K562 (cell line): Measurements from ENCODE around the gene NEU1. TPM values are rescaled to one million over a fixed set of nuclear protein-coding genes. Genes with fewer than 3 reads are reported as not detected.

Experiments
- CBX1 ChIP-seq: sonication (generic); IDR thresholded peaks from 2 replicates; pipeline ENCODE4 v1.6.1; 2016; ENCODE audit warnings: antibody characterized with exemption, low read depth, mild to moderate bottlenecking
- CTCF ChIP-seq, 3 experiments: IDR thresholded peaks in 2 of 3; conservative IDR thresholded peaks in 1 of 3; 2 replicates each; pipeline ENCODE4 v1.5.1; 2011 to 2012; ENCODE audit warnings: low read length in 3 of 3, mild to moderate bottlenecking in 3 of 3, control low read depth in 2 of 3, improper control_type of control experiment in 1 of 3, inconsistent platforms in 1 of 3, low read depth in 1 of 3, mixed read lengths in 1 of 3, moderate library complexity in 1 of 3; ENCODE audit not compliant: insufficient read depth in 2 of 3
- FOXA1 ChIP-seq: fragments of 450-650 bp; IDR thresholded peaks from 2 replicates; pipeline ENCODE4 v1.6.1; 2016; ENCODE audit warnings: mild to moderate bottlenecking, borderline replicate concordance
- GTF2E2 ChIP-seq: fragments of 200-800 bp; sonication (Bioruptor generic); IDR thresholded peaks from 2 replicates; pipeline ENCODE4 v1.6.1; 2016; ENCODE audit warnings: missing genetic modification characterization, missing compliant biosample characterization
- KDM4B ChIP-seq, 2 experiments: fragments of 450-650 bp in 1 of 2; sonication (generic) in 1 of 2; IDR thresholded peaks; 2 replicates each; pipeline ENCODE4 v1.6.1; 2016 to 2017; ENCODE audit warnings: borderline replicate concordance in 2 of 2, antibody characterized with exemption in 1 of 2, low read depth in 1 of 2, mild to moderate bottlenecking in 1 of 2
- MECOM ChIP-seq: fragments of 250-450 bp; sonication (Bioruptor Pico); IDR thresholded peaks from 2 replicates; pipeline ENCODE4 v1.8.0; 2022; ENCODE audit warnings: inconsistent platforms
- MEF2D ChIP-seq: conservative IDR thresholded peaks from 2 replicates; pipeline ENCODE4 v1.6.1; 2016; ENCODE audit warnings: low read depth, missing genetic modification characterization, missing compliant biosample characterization
- MIER1 ChIP-seq: fragments of 450-650 bp; IDR thresholded peaks from 2 replicates; pipeline ENCODE4 v1.6.1; 2016; ENCODE audit warnings: antibody characterized with exemption, mild to moderate bottlenecking, low read depth
- RERE ChIP-seq: sonication (generic); formaldehyde crosslinking; IDR thresholded peaks from 2 replicates; pipeline ENCODE4 v1.8.0; 2023; ENCODE audit warnings: missing genetic modification reagents, mild to moderate bottlenecking, borderline replicate concordance
- TAF15 ChIP-seq: fragments of 200-400 bp; formaldehyde crosslinking; IDR thresholded peaks from 2 replicates; pipeline ENCODE4 v1.6.1; 2017; ENCODE audit warnings: mild to moderate bottlenecking, low read depth, low read length, moderate library complexity
- TBL1XR1 ChIP-seq, 2 experiments: IDR thresholded peaks; 2 replicates each; pipeline ENCODE4 v1.6.1; 2012; ENCODE audit warnings: improper control_type of control experiment in 2 of 2, low read length in 2 of 2, mild to moderate bottlenecking in 1 of 2
- THRA ChIP-seq: fragments of 450-650 bp; IDR thresholded peaks from 2 replicates; pipeline ENCODE4 v1.6.1; 2017; ENCODE audit warnings: mild to moderate bottlenecking, moderate library complexity
- ZBTB8A ChIP-seq: fragments of 450-650 bp; IDR thresholded peaks from 2 replicates; pipeline ENCODE4 v1.6.1; 2018; ENCODE audit warnings: mild to moderate bottlenecking, moderate library complexity; ENCODE audit not compliant: partially characterized antibody
- ZFP91 ChIP-seq: sonication (generic); formaldehyde crosslinking; IDR thresholded peaks from 2 replicates; pipeline ENCODE4 v1.8.0; 2022; ENCODE audit warnings: mild to moderate bottlenecking, missing genetic modification reagents
- ZNF12 ChIP-seq: sonication (generic); formaldehyde crosslinking; IDR thresholded peaks from 2 replicates; pipeline ENCODE4 v1.4.0; 2020; ENCODE audit warnings: mild to moderate bottlenecking, missing genetic modification reagents
- ZNF165 ChIP-seq: fragments of 250-450 bp; sonication (Bioruptor Pico); IDR thresholded peaks from 2 replicates; pipeline ENCODE4 v1.4.0; 2020; ENCODE audit warnings: borderline replicate concordance
- ZNF175 ChIP-seq: fragments of 200-800 bp; sonication (Bioruptor generic); IDR thresholded peaks from 2 replicates; pipeline ENCODE4 v1.6.1; 2016; ENCODE audit warnings: low read depth, mild to moderate bottlenecking, missing genetic modification characterization, missing compliant biosample characterization
- polyA plus RNA-seq, 8 experiments: library from polyadenylated mRNA; depleted of rRNA in 4 of 8; stranded (reverse) in 5 of 8; unstranded in 3 of 8; fragments of >200 nt; fragmentation: Nextera tagmentation in 2 of 8; fragmentation: Illumina TruSeq in 1 of 8; extraction: Ambion mirVana in 2 of 8; extraction: Trizol in 1 of 8; gene quantifications; 2 replicates each; pipeline versions ENCODE4 v1.2.1 to v1.2.3, GENCODE V29; 2011 to 2014; ENCODE audit warnings: inconsistent platforms in 1 of 8, missing spikeins in 1 of 8
- total RNA-seq, 7 experiments: library from RNA; depleted of rRNA in 6 of 7; stranded (reverse); fragments of >200 nt in 6 of 7; fragmentation: Illumina TruSeq in 2 of 7; extraction: Trizol in 2 of 7; gene quantifications; 2 replicates each; pipeline versions ENCODE4 v1.2.1 to v1.2.3, GENCODE V29; 2011 to 2021; ENCODE audit warnings: low replicate concordance in 1 of 7

NEU1 gene
- total and polyA plus RNA-seq, 9 of the 15 experiments (the other 6 are each of a cell fraction or from before 2014, with no cell fraction given) = 14.8 to 67.8 (median 51.0) TPM

DNA sequence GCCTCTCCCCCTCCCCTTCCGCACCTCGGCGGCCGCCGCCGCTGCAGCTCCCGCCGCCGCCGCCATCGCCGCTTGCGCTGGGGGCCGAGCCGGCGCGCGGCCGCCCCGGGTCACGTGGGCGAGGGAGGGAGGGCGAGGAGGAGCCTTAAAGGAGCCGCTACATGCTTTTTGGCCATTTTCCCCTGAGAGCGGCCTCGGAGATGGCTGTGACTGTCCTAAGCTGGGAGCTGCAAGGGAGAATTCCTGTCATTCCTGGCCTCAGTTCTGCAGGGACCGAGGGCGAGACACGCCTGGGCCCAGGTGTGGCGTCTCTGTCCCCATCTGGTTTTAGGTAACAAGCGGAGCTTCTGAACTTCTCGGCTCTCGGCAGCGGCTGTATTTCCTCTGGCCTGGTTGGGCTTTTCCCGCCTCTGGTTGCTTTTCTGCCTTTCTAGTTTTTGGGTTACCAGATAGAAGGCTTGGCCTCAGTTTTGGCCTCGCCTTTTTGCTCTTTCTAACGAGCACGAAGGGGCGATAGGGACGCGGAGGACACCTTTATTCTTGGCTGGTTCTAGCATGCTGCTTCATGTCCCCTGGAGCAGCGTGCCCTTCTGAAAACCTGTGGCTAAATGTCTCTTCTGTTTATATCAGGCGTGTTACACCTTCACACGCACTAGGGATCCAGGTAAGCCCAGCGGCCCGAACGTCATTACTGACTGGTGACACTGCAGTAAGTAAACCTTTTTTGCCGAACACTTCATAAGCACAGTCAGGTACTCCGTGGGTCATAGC lies 35.2 kb upstream of the NEU1 start, which contains the start of gene EHMT2 (continued):
- peak; percentile 98 for TF ChIP-seq ZFP91 (CRISPR knock-in tag)
- TF ChIP-seq RERE (CRISPR knock-in tag) = no peak
- TF ChIP-seq CTCF (IDR thresholded peaks at IDR 0.05 in 2 of 3, conservative IDR thresholded peaks at IDR 0.05 in 1 of 3; ENCODE audit: insufficient read depth in 2 of 3, low read depth in 1 of 3, low read length in 3 of 3) = peak; percentile 7 to 22 (median 15); a peak in 1 of 6 replicates
- TF ChIP-seq THRA = no peak
- no peak for TF ChIP-seq ZNF12 (CRISPR knock-in tag)
- no peak for TF ChIP-seq ZBTB8A
- TF ChIP-seq CBX1 = no peak
- no peak; the same call in 1 of the 2 replicates for TF ChIP-seq MIER1
- TF ChIP-seq ZNF175 (CRISPR knock-in tag) = no peak
- peak; percentile 90; the same call in 1 of the 2 replicates for TF ChIP-seq GTF2E2 (tag)
- TF ChIP-seq MEF2D (tag) = no peak
- TF ChIP-seq FOXA1 = no peak
- TF ChIP-seq TAF15 = no peak
- TF ChIP-seq ZNF165 = no peak
- TF ChIP-seq TBL1XR1 (IDR thresholded peaks at IDR 0.05; ENCODE audit: low read length in 2 of 2) = peak; percentile 34 to 38; a peak in 1 of 4 replicates
- TF ChIP-seq KDM4B (IDR thresholded peaks at IDR 0.05; ENCODE audit: borderline replicate concordance in 2 of 2, low read depth in 1 of 2) = peak in 1 of 2 experiments; percentile 50; a peak in 1 of 4 replicates
- TF ChIP-seq MECOM (CRISPR knock-in tag) = no peak
